ENCODE results near the gene PEAK1. TPM values are rescaled to one million over a fixed set of nuclear protein-coding genes. Genes with fewer than 3 reads are reported as not detected.

Gene PEAK1
- total and polyA plus RNA-seq, 2 donors (not counting 3 experiments of a cell fraction or from before 2014, with no cell fraction given) = 17.9 to 91.9 TPM

DNA sequence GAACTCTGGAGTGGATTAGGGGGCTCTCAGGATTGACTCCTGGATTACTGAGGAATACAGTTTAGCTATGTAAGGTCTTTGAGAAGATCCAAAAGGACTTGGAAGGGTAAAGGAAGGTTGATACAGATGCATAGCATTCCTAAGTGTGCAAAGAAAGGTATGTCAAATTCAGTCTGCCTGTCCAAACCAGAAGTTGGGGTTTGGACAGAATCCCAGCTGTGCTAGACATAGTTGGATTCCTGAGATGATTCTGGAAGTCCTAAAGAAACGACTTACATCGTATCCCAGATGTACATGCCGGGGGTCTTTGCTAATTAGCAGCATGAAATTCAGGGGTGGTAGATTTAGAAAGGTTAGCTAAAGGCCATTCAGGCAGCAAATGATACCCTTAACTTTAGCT lies 251.3 kb downstream of the PEAK1 start:
- dilution Hi-C loops (cut with MboI; ENCODE audit: extremely low pct_ligation_motif_present, low sequenced_read_pairs) = no loop called here
- Histone ChIP-seq H4K20me1 (replicated peaks; ENCODE audit: control insufficient read depth, extremely low read depth, insufficient read depth, low read length) (no peaks in the 10 kb centered on the region), H3K9me1 (replicated peaks; ENCODE audit: control insufficient read depth, extremely low read depth, insufficient read depth, low read length) (no peaks in the 10 kb centered on the region), H2AFZ (ENCODE audit: low read depth, low read length) (no peak overlapping the region), H3K27ac (ENCODE audit: insufficient read depth, low read depth, low read length) (no peak overlapping the region), H3K4me2 (ENCODE audit: insufficient read depth, low read length) (no peak overlapping the region), H3K36me3 (ENCODE audit: control insufficient read depth in 2 of 2, extremely low read depth in 1 of 2, insufficient read depth in 2 of 2, low read length in 2 of 2) (peaks cover 0 to 3% of the 10 kb centered on the region in 2 experiments), H3K9ac (replicated peaks; ENCODE audit: extremely low read depth, insufficient read depth, low read length) (no peak overlapping the region), H3K27me3 (ENCODE audit: control insufficient read depth in 2 of 2, insufficient read depth in 2 of 2, low read length in 2 of 2) (no peaks in the 10 kb centered on the region), H3K79me2 (ENCODE audit: control insufficient read depth, insufficient read depth, low read length) (no peaks in the 10 kb centered on the region), H3K9me3 (replicated peaks; ENCODE audit: control insufficient read depth, insufficient read depth, low read length) (no peaks in the 10 kb centered on the region), H3K4me1 (ENCODE audit: control insufficient read depth, extremely low read depth, insufficient read depth, low read length) (no peaks in the 10 kb centered on the region), H3K4me3 (replicated peaks in 1 of 3; ENCODE audit: insufficient read depth in 1 of 3, low read depth in 1 of 3, low read length in 3 of 3) (no peak overlapping the region)
- no peak for DNase-seq (ENCODE audit: low read depth, low spot score)
- BruUV-seq (replicated peaks) = no TSS peak
- ChIA-PET CTCF (interaction anchor here (1.1 to 1.4 kb wide), 2 partner anchors 13 to 25 kb away, joined by 3 to 4 read pairs; no protein-coding TSS in a partner anchor), POLR2A (no interaction called here)
- no peak for FAIRE-seq
- TF ChIP-seq EZH2 (IDR thresholded peaks at IDR 0.05; ENCODE audit: borderline replicate concordance, low read depth, low read length, severe bottlenecking) (no peak), POLR2AphosphoS5 (IDR thresholded peaks at IDR 0.05; ENCODE audit: insufficient read depth, low read depth, low read length) (no peak), MYC (IDR thresholded peaks at IDR 0.05; ENCODE audit: low read depth, low read length) (no peak), JUN (IDR thresholded peaks at IDR 0.05; ENCODE audit: borderline replicate concordance, insufficient read depth, insufficient read length, low read depth) (no peak), GATA2 (IDR thresholded peaks at IDR 0.05; ENCODE audit: insufficient read depth, insufficient read length, low read depth, low read length) (no peak), FOS (IDR thresholded peaks at IDR 0.05; ENCODE audit: borderline replicate concordance, insufficient read depth, low read length) (no peak), POLR2A (IDR thresholded peaks at IDR 0.05; ENCODE audit: low read depth, low read length) (no peak)
- TF ChIP-seq, protein P1, sequence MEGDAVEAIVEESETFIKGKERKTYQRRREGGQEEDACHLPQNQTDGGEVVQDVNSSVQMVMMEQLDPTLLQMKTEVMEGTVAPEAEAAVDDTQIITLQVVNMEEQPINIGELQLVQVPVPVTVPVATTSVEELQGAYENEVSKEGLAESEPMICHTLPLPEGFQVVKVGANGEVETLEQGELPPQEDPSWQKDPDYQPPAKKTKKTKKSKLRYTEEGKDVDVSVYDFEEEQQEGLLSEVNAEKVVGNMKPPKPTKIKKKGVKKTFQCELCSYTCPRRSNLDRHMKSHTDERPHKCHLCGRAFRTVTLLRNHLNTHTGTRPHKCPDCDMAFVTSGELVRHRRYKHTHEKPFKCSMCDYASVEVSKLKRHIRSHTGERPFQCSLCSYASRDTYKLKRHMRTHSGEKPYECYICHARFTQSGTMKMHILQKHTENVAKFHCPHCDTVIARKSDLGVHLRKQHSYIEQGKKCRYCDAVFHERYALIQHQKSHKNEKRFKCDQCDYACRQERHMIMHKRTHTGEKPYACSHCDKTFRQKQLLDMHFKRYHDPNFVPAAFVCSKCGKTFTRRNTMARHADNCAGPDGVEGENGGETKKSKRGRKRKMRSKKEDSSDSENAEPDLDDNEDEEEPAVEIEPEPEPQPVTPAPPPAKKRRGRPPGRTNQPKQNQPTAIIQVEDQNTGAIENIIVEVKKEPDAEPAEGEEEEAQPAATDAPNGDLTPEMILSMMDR (IDR thresholded peaks at IDR 0.05; ENCODE audit: extremely low read depth in 1 of 2, insufficient read depth in 1 of 2, low read depth in 1 of 2, low read length in 2 of 2) = no peak
- TF ChIP-seq, protein P2, sequence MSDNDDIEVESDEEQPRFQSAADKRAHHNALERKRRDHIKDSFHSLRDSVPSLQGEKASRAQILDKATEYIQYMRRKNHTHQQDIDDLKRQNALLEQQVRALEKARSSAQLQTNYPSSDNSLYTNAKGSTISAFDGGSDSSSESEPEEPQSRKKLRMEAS (IDR thresholded peaks at IDR 0.05; ENCODE audit: insufficient read depth, insufficient read length) = no peak
- intact Hi-C loops (cut with micrococcal nuclease) = no loop called here
